ENCODE results near the gene HOXA3. TPM values are rescaled to one million over a fixed set of nuclear protein-coding genes. Genes with fewer than 3 reads are reported as not detected.

The HOXA3 gene
- total and polyA plus RNA-seq, 2 of the 13 experiments (the other 11 are each of a cell fraction or from before 2014, with no cell fraction given) = 2.9 to 4.6 TPM

GRCh38 chr7:27101957-27102580 is 50.3 kb downstream of the HOXA3 start (continued):
- TF ChIP-seq ZNF550 (CRISPR knock-in tag; IDR thresholded peaks at IDR 0.05; ENCODE audit: borderline replicate concordance) (no peak), KLF6 (CRISPR knock-in tag; IDR thresholded peaks at IDR 0.05) (no peak), ZBTB40 (IDR thresholded peaks at IDR 0.05) (no peak), ZBTB40 (CRISPR knock-in tag; IDR thresholded peaks at IDR 0.05) (no peak), EP300 (IDR thresholded peaks at IDR 0.05; ENCODE audit: low read depth in 2 of 2, low read length in 2 of 2) (no peak), EP300 (CRISPR knock-in tag; IDR thresholded peaks at IDR 0.05; ENCODE audit: borderline replicate concordance) (no peak), KAT7 (CRISPR knock-in tag; IDR thresholded peaks at IDR 0.05; ENCODE audit: borderline replicate concordance) (no peak), ZNF383 (CRISPR knock-in tag; IDR thresholded peaks at IDR 0.05; ENCODE audit: borderline replicate concordance) (no peak)

All from HepG2 (cell line).